HEK293 (cell line): ENCODE results near the gene PHF20.

Experiments
- CTCF ChIA-PET: fragments of 350-600 bp; formaldehyde crosslinking; extraction: SDS; loops from one replicate; lab custom pipeline; 2021; ENCODE audit warnings: antibody characterized with exemption; lab: Yijun Ruan, JAX
- POLR2A ChIA-PET: fragments of 300-600 bp; formaldehyde crosslinking; extraction: SDS; loops from one replicate; lab custom pipeline; 2020; ENCODE audit warnings: antibody characterized with exemption, inconsistent platforms; lab: Yijun Ruan, JAX
- H3K27ac ChIP-seq: fragments of 200-500 bp; sonication (Bioruptor generic); 2 replicates; pipeline ENCODE4 v1.5.1; 2014; ENCODE audit warnings: low read depth, low read length, control low read depth, inconsistent platforms; ENCODE audit errors: extremely low read depth
- H3K36me3 ChIP-seq, 2 experiments: fragments of 200-500 bp in 1 of 2; sonication (Bioruptor generic) in 1 of 2; 1 replicate in 1 of 2; 2 replicates in 1 of 2; pipeline ENCODE4 v1.5.1; 2014 to 2017; ENCODE audit warnings: inconsistent platforms in 2 of 2, low read length in 2 of 2; ENCODE audit not compliant: control insufficient read depth in 2 of 2, insufficient read depth in 1 of 2
- H3K4me1 ChIP-seq: fragments of 200-500 bp; sonication (Bioruptor generic); 2 replicates; pipeline ENCODE4 v1.5.1; 2014; ENCODE audit warnings: mild to moderate bottlenecking, low read length, inconsistent platforms; ENCODE audit not compliant: control insufficient read depth, insufficient read depth
- H3K4me3 ChIP-seq: 2 replicates; pipeline ENCODE4 v1.5.1; 2011; ENCODE audit warnings: low read depth, mild to moderate bottlenecking, control low read depth, low read length, moderate library complexity
- H3K9me3 ChIP-seq: fragments of 200-500 bp; sonication (Bioruptor generic); 2 replicates; pipeline ENCODE4 v1.5.1; 2014; ENCODE audit warnings: low read depth, low read length, inconsistent platforms; ENCODE audit not compliant: control insufficient read depth, insufficient read depth
- ATF2 ChIP-seq: fragments of 450-650 bp; formaldehyde crosslinking; IDR thresholded peaks from 2 replicates; pipeline ENCODE4 v1.5.1; 2016; ENCODE audit warnings: missing biosample characterization, missing genetic modification characterization, low read depth
- GLIS1 ChIP-seq: fragments of 450-650 bp; formaldehyde crosslinking; IDR thresholded peaks from 2 replicates; pipeline ENCODE4 v1.5.1; 2016; ENCODE audit warnings: missing biosample characterization, missing genetic modification characterization
- IKZF3 ChIP-seq: fragments of 450-650 bp; IDR thresholded peaks from 2 replicates; pipeline ENCODE4 v1.5.0; 2018; ENCODE audit warnings: missing biosample characterization, mild to moderate bottlenecking, missing genetic modification characterization, moderate library complexity
- KLF9 ChIP-seq: fragments of 450-650 bp; formaldehyde crosslinking; IDR thresholded peaks from 2 replicates; pipeline ENCODE4 v1.5.1; 2016; ENCODE audit warnings: missing biosample characterization, missing genetic modification characterization, low read depth
- PATZ1 ChIP-seq: fragments of 450-650 bp; formaldehyde crosslinking; IDR thresholded peaks from 2 replicates; pipeline ENCODE4 v1.5.1; 2016; ENCODE audit warnings: missing biosample characterization, missing genetic modification characterization
- PRDM10 ChIP-seq: fragments of 450-650 bp; formaldehyde crosslinking; IDR thresholded peaks from 2 replicates; pipeline ENCODE4 v1.5.1; 2016; ENCODE audit warnings: missing biosample characterization, missing genetic modification characterization
- RBAK ChIP-seq: fragments of 450-650 bp; formaldehyde crosslinking; IDR thresholded peaks from 2 replicates; pipeline ENCODE4 v1.5.1; 2016; ENCODE audit warnings: missing biosample characterization, missing genetic modification characterization
- SP3 ChIP-seq: fragments of 450-650 bp; formaldehyde crosslinking; IDR thresholded peaks from 2 replicates; pipeline ENCODE4 v1.5.1; 2016; ENCODE audit warnings: missing biosample characterization, missing genetic modification characterization
- YY1 ChIP-seq: fragments of 450-650 bp; formaldehyde crosslinking; IDR thresholded peaks from 2 replicates; pipeline ENCODE4 v1.5.1; 2018; ENCODE audit warnings: missing biosample characterization, missing genetic modification characterization
- ZBTB21 ChIP-seq: fragments of 450-650 bp; formaldehyde crosslinking; IDR thresholded peaks from 2 replicates; pipeline ENCODE4 v1.5.1; 2017; ENCODE audit warnings: missing biosample characterization, missing genetic modification characterization
- ZBTB44 ChIP-seq: fragments of 450-650 bp; IDR thresholded peaks from 2 replicates; pipeline ENCODE4 v1.5.1; 2018; ENCODE audit warnings: missing biosample characterization, mild to moderate bottlenecking, missing genetic modification characterization
- ZBTB48 ChIP-seq: fragments of 450-650 bp; formaldehyde crosslinking; IDR thresholded peaks from 2 replicates; pipeline ENCODE4 v1.5.1; 2016; ENCODE audit warnings: missing biosample characterization, missing genetic modification characterization
- ZBTB7A ChIP-seq: fragments of 450-650 bp; formaldehyde crosslinking; IDR thresholded peaks from 2 replicates; pipeline ENCODE4 v1.5.1; 2016; ENCODE audit warnings: low read depth, missing biosample characterization, missing genetic modification characterization
- ZNF133 ChIP-seq: fragments of 450-650 bp; formaldehyde crosslinking; IDR thresholded peaks from 2 replicates; pipeline ENCODE4 v1.5.1; 2016; ENCODE audit warnings: missing biosample characterization, missing genetic modification characterization
- ZNF223 ChIP-seq: fragments of 450-650 bp; formaldehyde crosslinking; IDR thresholded peaks from 2 replicates; pipeline ENCODE4 v1.5.1; 2016; ENCODE audit warnings: missing biosample characterization, missing genetic modification characterization
- ZNF239 ChIP-seq: fragments of 450-650 bp; formaldehyde crosslinking; IDR thresholded peaks from 2 replicates; pipeline ENCODE4 v1.5.1; 2016; ENCODE audit warnings: missing biosample characterization, missing genetic modification characterization
- ZNF335 ChIP-seq: fragments of 450-650 bp; formaldehyde crosslinking; conservative IDR thresholded peaks from 2 replicates; pipeline ENCODE4 v1.5.1; 2016; ENCODE audit warnings: missing biosample characterization, missing genetic modification characterization
- ZNF341 ChIP-seq: fragments of 450-650 bp; formaldehyde crosslinking; IDR thresholded peaks from 2 replicates; pipeline ENCODE4; 2016; ENCODE audit warnings: low read depth, missing biosample characterization, missing genetic modification characterization
- ZNF354C ChIP-seq: fragments of 450-650 bp; formaldehyde crosslinking; IDR thresholded peaks from 2 replicates; pipeline ENCODE4 v1.5.1; 2016; ENCODE audit warnings: missing biosample characterization, missing genetic modification characterization, low read depth, borderline replicate concordance
- ZNF37A ChIP-seq: fragments of 450-650 bp; IDR thresholded peaks from 2 replicates; pipeline ENCODE4 v1.5.1; 2018; ENCODE audit warnings: missing biosample characterization, missing genetic modification characterization
- ZNF501 ChIP-seq: fragments of 450-650 bp; formaldehyde crosslinking; IDR thresholded peaks from 2 replicates; pipeline ENCODE4 v1.5.1; 2016; ENCODE audit warnings: missing biosample characterization, missing genetic modification characterization
- ZNF585B ChIP-seq: fragments of 450-650 bp; formaldehyde crosslinking; IDR thresholded peaks from 2 replicates; pipeline ENCODE4 v1.5.1; 2016; ENCODE audit warnings: missing biosample characterization, missing genetic modification characterization
- ZNF600 ChIP-seq: fragments of 450-650 bp; formaldehyde crosslinking; IDR thresholded peaks from 2 replicates; pipeline ENCODE4 v1.5.1; 2016; ENCODE audit warnings: missing biosample characterization, missing genetic modification characterization

Gene PHF20

GRCh38 chr20:35768731-35769664 lies 2.8 kb upstream of the PHF20 start (continued):
- TF ChIP-seq PRDM10 (peak; percentile 54; the same call in 1 of the 2 replicates), ZNF341 (no peak), SP3 (tag by site-specific recombination) (0 out of 2 replicates have a peak, but pooled peaks have one; percentile 13), ZNF600 (tag by site-specific recombination) (no peak), GLIS1 (tag by site-specific recombination) (peak; percentile 12; the same call in 1 of the 2 replicates), ZNF501 (tag by site-specific recombination) (no peak)
- TF ChIP-seq, all 188 proteins: peak for 12

- Histone ChIP-seq H3K36me3 (peaks cover 0 to 8% of the 10 kb centered on the region in 2 experiments; a peak in 1 of 3 replicates), H3K27ac (no peak overlapping the region), H3K9me3 (no peaks in the 10 kb centered on the region), H3K4me1 (peaks cover 13% of the 10 kb centered on the region), H3K4me3 (no peak overlapping the region)
- ChIA-PET POLR2A (interaction anchor here (0.6 to 7.5 kb wide), 4 partner anchors 29 to 802 kb away, joined by 3 to 109 read pairs (median 7); partner anchors contain the start of genes RBM39, SCAND1 and TGIF2), CTCF (interaction anchor here (1.0 to 1.6 kb wide), 2 partner anchors 28 to 183 kb away, joined by 3 to 4 read pairs; partner anchors contain the start of gene SCAND1)
- no peak for TF ChIP-seq YY1 (tag by site-specific recombination)
- TF ChIP-seq ZNF133 (tag by site-specific recombination), result 0 out of 2 replicates have a peak, but pooled peaks have one; percentile 48
- TF ChIP-seq ZNF335, result 0 out of 2 replicates have a peak, but pooled peaks have one; percentile 52
- 0 out of 2 replicates have a peak, but pooled peaks have one; percentile 61 for TF ChIP-seq ZBTB7A
These were observed 487 bp upstream of the PHF20 start for GRCh38 chr20:35771367-35771688.

- POLR2A ChIA-PET, result interaction anchor here (0.6 to 7.5 kb wide), 7 partner anchors 9 to 359 kb away, joined by 3 to 109 read pairs (median 4); partner anchors contain the start of genes RBM39 and SCAND1
- H3K4me1 ChIP-seq, result peaks cover 23% of the 10 kb centered on the region
- CTCF ChIA-PET, result interaction anchor here (1.0 kb wide), 1 partner anchor 29 kb away, joined by 3 read pairs; no protein-coding TSS in a partner anchor
- peaks cover 0 to 11% of the 10 kb centered on the region in 2 experiments; a peak in 2 of 3 replicates for H3K36me3 ChIP-seq
- H3K4me3 ChIP-seq, result peak overlapping the region; percentile 83
- no peaks in the 10 kb centered on the region for H3K9me3 ChIP-seq
- peak overlapping the region; percentile 55; the same call in 1 of the 2 replicates for H3K27ac ChIP-seq
- TF ChIP-seq KLF9 (peak; percentile 49; the same call in 1 of the 2 replicates), ZBTB48 (tag by site-specific recombination) (no peak), ZBTB44 (tag by site-specific recombination) (no peak), ZNF223 (tag by site-specific recombination) (0 out of 2 replicates have a peak, but pooled peaks have one; percentile 1), ZBTB21 (tag by site-specific recombination) (no peak), ZNF239 (tag by site-specific recombination) (no peak), ZNF354C (no peak), PATZ1 (0 out of 2 replicates have a peak, but pooled peaks have one; percentile 17), ZNF585B (tag by site-specific recombination) (no peak), ZNF37A (tag by site-specific recombination) (no peak), IKZF3 (peak; percentile 67; the same call in 1 of the 2 replicates), ATF2 (no peak), ZNF335 (peak; percentile 73), RBAK (no peak)
These were observed 796 bp downstream of the PHF20 start for GRCh38 chr20:35772563-35773058.
